DOHH2 (cell line): Measurements from ENCODE around the gene PODXL.

ENCODE experiments used
- EZH2phosphoT487 ChIP-seq: fragments of 200-600 bp; sonication (generic); IDR thresholded peaks from 2 replicates; pipeline ENCODE4 v1.6.1; 2017; ENCODE audit warnings: borderline replicate concordance, mild to moderate bottlenecking, antibody characterized with exemption, low read length, moderate library complexity, mixed read lengths
- TF ChIP-seq, protein P1 (sequence below): fragments of 200-600 bp; sonication (generic); IDR thresholded peaks from one replicate; pipeline ENCODE4 v1.5.1; 2014; ENCODE audit warnings: antibody characterized with exemption, mild to moderate bottlenecking, low read depth, low read length; ENCODE audit not compliant: poor library complexity, severe bottlenecking

DNA sequence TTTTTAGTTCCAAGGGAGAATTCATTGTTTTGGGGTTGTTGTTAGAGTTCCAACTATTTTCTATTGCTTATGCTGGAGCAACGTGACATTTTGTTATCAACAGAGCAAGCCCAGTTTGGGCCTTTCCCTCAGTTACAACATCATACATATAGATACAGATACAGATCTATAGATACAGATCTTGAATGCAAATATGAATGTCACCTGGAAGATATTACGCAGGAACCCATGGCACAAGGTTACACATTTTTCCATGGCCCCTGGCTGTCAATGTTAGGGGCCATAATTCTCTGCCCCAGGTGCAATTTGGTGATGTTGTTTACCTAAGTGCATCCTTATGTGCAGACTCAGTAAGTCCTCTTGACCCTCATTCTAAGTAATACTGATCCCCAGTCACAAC lies 3.6 kb upstream of the PODXL start:
- TF ChIP-seq, protein P1, sequence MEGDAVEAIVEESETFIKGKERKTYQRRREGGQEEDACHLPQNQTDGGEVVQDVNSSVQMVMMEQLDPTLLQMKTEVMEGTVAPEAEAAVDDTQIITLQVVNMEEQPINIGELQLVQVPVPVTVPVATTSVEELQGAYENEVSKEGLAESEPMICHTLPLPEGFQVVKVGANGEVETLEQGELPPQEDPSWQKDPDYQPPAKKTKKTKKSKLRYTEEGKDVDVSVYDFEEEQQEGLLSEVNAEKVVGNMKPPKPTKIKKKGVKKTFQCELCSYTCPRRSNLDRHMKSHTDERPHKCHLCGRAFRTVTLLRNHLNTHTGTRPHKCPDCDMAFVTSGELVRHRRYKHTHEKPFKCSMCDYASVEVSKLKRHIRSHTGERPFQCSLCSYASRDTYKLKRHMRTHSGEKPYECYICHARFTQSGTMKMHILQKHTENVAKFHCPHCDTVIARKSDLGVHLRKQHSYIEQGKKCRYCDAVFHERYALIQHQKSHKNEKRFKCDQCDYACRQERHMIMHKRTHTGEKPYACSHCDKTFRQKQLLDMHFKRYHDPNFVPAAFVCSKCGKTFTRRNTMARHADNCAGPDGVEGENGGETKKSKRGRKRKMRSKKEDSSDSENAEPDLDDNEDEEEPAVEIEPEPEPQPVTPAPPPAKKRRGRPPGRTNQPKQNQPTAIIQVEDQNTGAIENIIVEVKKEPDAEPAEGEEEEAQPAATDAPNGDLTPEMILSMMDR, result no peak
- TF ChIP-seq EZH2phosphoT487, result no peak
